Peyer's patch (tissue), 4 donors: Measurements from ENCODE around the gene CHMP6.

Source experiments
- POLR2A ChIP-seq, 2 donors: fragments of 450-650 bp; IDR thresholded peaks; one replicate each; pipeline ENCODE4 v1.5.1; 2017; ENCODE audit warnings: antibody characterized with exemption in 2 of 2, mild to moderate bottlenecking in 2 of 2, moderate library complexity in 2 of 2
- TF ChIP-seq, protein P1 (sequence below), 6 experiments: fragments of 450-650 bp in 4 of 6; fragments of 200-600 bp in 2 of 6; sonication (generic) in 1 of 6; IDR thresholded peaks; one replicate each; pipeline ENCODE4 v1.5.1; 2017 to 2019; ENCODE audit warnings: antibody characterized with exemption in 6 of 6, mild to moderate bottlenecking in 3 of 6, moderate library complexity in 1 of 6

DNA sequence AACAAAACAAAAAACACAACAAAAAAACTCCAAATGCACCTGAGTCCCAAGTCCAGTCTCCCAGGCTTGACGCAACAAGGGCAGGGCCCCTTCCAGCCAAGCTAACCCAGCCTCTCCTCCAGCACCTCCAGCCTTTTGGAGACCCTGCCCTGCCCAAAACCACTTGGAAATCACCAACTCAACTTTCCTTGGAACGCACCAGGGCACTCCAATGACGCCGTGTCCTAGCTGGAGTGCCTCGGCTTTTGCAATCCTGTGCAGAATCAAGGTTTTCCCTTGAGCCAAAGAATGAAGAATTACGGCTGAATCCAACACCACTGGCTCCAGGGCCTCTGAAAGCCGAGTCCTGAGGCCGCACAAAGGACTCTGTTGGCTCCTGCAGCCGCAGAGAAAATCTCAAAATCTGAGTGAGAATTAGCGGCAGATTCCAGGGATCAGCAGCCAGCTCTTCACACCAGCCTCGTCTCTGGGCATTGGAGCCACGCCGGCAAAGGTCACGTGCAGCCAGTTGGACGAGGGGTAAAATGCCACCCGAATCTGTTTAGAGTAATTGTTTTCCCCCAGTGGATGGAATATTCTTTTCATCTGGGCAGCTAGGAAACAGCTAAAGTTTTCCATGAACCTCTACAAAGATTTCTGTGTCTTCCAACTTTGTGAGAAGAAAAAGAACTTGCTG is 33.6 kb downstream of the CHMP6 start:
- TF ChIP-seq POLR2A (IDR thresholded peaks at IDR 0.05): no peak
- TF ChIP-seq, protein P1, sequence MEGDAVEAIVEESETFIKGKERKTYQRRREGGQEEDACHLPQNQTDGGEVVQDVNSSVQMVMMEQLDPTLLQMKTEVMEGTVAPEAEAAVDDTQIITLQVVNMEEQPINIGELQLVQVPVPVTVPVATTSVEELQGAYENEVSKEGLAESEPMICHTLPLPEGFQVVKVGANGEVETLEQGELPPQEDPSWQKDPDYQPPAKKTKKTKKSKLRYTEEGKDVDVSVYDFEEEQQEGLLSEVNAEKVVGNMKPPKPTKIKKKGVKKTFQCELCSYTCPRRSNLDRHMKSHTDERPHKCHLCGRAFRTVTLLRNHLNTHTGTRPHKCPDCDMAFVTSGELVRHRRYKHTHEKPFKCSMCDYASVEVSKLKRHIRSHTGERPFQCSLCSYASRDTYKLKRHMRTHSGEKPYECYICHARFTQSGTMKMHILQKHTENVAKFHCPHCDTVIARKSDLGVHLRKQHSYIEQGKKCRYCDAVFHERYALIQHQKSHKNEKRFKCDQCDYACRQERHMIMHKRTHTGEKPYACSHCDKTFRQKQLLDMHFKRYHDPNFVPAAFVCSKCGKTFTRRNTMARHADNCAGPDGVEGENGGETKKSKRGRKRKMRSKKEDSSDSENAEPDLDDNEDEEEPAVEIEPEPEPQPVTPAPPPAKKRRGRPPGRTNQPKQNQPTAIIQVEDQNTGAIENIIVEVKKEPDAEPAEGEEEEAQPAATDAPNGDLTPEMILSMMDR (IDR thresholded peaks at IDR 0.05): no peak
